Skeletal muscle satellite cell (primary cell): ENCODE results near the gene P2RY1. TPM values are rescaled to one million over a fixed set of nuclear protein-coding genes. Genes with fewer than 3 reads are reported as not detected.

Experiments
- H3K27me3 ChIP-seq: 2 replicates; pipeline ENCODE4 v1.7.0; 2013; ENCODE audit warnings: low read length; ENCODE audit not compliant: control insufficient read depth, insufficient read depth
- H3K36me3 ChIP-seq: 2 replicates; pipeline ENCODE4 v1.7.0; 2013; ENCODE audit warnings: mild to moderate bottlenecking, control low read depth, low read length; ENCODE audit not compliant: insufficient read depth
- H3K4me1 ChIP-seq: 2 replicates; pipeline ENCODE4 v1.7.0; 2013; ENCODE audit warnings: low read length; ENCODE audit not compliant: control insufficient read depth, insufficient read depth
- H3K4me2 ChIP-seq: 2 replicates; pipeline ENCODE4 v1.7.0; 2013; ENCODE audit warnings: mild to moderate bottlenecking, low read length
- H3K4me3 ChIP-seq: 2 replicates; pipeline ENCODE4 v1.7.0; 2013; ENCODE audit warnings: low read length
- H3K9ac ChIP-seq: 2 replicates; pipeline ENCODE4 v1.7.0; 2013; ENCODE audit warnings: mild to moderate bottlenecking, low read depth, low read length, moderate library complexity
- H3K9me3 ChIP-seq: replicated peaks from 2 replicates; pipeline ENCODE4 v1.7.0; 2013; ENCODE audit warnings: mild to moderate bottlenecking, control low read depth, low read length
- total RNA-seq: library from RNA; depleted of rRNA; stranded (reverse); fragments of >200 nt; gene quantifications from 2 replicates; pipeline ENCODE4 v1.2.3, GENCODE V29; 2012; rRNA removed

The P2RY1 gene, protein sequence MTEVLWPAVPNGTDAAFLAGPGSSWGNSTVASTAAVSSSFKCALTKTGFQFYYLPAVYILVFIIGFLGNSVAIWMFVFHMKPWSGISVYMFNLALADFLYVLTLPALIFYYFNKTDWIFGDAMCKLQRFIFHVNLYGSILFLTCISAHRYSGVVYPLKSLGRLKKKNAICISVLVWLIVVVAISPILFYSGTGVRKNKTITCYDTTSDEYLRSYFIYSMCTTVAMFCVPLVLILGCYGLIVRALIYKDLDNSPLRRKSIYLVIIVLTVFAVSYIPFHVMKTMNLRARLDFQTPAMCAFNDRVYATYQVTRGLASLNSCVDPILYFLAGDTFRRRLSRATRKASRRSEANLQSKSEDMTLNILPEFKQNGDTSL
- total RNA-seq, result 0.25 and 0.66 TPM in 2 replicates

DNA sequence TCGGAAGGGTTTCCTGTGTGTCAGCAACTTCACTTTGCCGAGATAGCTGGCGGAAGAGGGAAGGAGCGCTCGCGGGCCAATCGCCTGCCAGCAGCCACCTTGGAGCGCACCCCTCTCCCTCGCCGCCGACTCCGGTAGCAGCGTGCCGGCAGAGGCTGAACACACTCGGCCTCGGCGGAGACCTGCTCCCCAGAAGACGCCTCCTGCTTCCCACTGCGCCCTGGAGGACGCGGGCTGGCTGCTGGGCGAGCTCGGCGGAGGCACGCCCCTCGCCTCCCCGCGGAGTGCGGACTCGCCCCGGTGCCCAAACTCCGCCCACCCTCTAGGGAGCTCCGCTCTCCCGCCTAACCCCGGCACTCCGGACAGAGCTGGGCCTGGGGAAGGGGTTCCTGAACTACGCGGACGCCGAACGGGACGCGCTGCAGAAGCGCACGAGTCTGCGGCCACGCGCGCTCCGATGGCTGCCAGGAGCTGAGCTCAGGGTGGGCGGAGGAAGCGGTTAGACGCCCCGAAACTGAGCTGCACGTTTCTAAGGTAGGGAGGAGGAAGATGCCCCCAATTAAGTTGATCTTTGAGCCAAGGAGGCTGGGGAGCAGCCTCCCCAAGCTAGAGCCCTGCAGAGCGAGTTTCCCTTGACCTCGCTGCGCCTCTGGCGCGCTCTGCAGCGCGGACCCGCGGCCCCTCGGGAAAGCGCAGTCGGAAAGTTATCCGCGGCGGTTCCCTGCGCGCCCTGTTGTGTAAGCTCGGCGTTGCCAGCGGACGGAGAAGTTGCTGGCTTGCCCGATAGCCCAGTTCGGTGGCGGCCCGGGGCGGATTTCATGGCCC lies at the start of gene P2RY1:
Gene P2RY1 (plus strand): TSS at position 356 of the 825 bp plus-strand sequence. CDS start 652 bp downstream, outside the sequence.
- Histone ChIP-seq H3K9me3 (no peaks in the 10 kb centered on the region), H3K36me3 (no peaks in the 10 kb centered on the region), H3K4me2 (peak within 1 kb of the TSS; percentile 98), H3K27me3 (peaks cover 10% of the 10 kb centered on the region), H3K4me1 (peaks cover 8% of the 10 kb centered on the region), H3K9ac (peak within 1 kb of the TSS; percentile 19), H3K4me3 (peak within 1 kb of the TSS; percentile 74)

- H3K9me3 ChIP-seq, result no peaks in the 10 kb centered on the region
- H3K27me3 ChIP-seq, result no peaks in the 10 kb centered on the region
- no peaks in the 10 kb centered on the region for H3K36me3 ChIP-seq
- no peak overlapping the region for H3K4me2 ChIP-seq
- H3K9ac ChIP-seq, result no peak overlapping the region
- no peaks in the 10 kb centered on the region for H3K4me1 ChIP-seq
- no peak overlapping the region for H3K4me3 ChIP-seq
Measured at GRCh38 chr3:152786977-152787681, 47.8 kb upstream of the P2RY1 start.

GRCh38 chr3:152790651-152791387 lies 44.1 kb upstream of the P2RY1 start:
- H3K9me3 ChIP-seq, result no peaks in the 10 kb centered on the region
- no peak overlapping the region for H3K9ac ChIP-seq
- H3K4me2 ChIP-seq, result no peak overlapping the region
- no peaks in the 10 kb centered on the region for H3K27me3 ChIP-seq
- H3K36me3 ChIP-seq, result no peaks in the 10 kb centered on the region
- H3K4me1 ChIP-seq, result no peaks in the 10 kb centered on the region
- no peak overlapping the region for H3K4me3 ChIP-seq

GRCh38 chr3:152793969-152794368 lies 41.0 kb upstream of the P2RY1 start:
- no peaks in the 10 kb centered on the region for H3K27me3 ChIP-seq
- H3K4me2 ChIP-seq, result no peak overlapping the region
- no peaks in the 10 kb centered on the region for H3K36me3 ChIP-seq
- H3K9me3 ChIP-seq, result no peaks in the 10 kb centered on the region
- no peak overlapping the region for H3K9ac ChIP-seq
- no peak overlapping the region for H3K4me3 ChIP-seq
- H3K4me1 ChIP-seq, result no peaks in the 10 kb centered on the region

DNA sequence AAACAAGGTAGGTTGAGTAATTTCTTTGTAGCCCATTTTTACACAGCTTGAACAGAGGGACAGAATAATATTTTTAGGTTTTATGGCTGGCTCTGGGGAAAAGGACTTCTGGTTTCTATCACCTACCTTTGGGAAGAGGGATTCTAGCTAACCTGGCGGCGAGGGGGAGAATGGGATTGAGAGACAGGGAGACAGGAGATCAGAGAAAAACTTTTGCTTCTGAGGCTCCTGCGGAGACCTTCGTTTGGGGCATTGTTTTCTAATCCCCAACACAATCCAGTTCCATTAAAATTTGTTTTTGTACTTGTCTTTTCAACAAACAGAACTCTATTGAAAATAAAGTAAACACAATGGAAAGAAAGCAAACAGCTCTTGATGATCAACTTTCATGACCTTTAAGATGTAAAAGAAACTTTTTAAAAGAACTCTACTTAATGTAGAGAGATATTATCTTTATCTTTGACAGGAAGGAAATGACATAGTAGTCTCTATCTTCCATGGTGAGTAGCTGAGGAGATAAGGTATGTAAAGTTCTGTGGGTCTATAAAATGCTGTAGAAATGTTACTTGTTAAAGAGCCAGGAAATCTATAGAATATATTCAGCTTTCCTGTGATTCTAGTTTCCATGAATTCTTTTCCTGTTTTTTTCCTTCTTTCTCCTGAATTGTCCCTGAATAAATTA lies 37.0 kb upstream of the P2RY1 start:
- no peak overlapping the region for H3K4me3 ChIP-seq
- H3K9me3 ChIP-seq, result no peaks in the 10 kb centered on the region
- no peaks in the 10 kb centered on the region for H3K27me3 ChIP-seq
- no peak overlapping the region for H3K4me2 ChIP-seq
- H3K9ac ChIP-seq, result no peak overlapping the region
- H3K36me3 ChIP-seq, result no peaks in the 10 kb centered on the region
- no peaks in the 10 kb centered on the region for H3K4me1 ChIP-seq

DNA sequence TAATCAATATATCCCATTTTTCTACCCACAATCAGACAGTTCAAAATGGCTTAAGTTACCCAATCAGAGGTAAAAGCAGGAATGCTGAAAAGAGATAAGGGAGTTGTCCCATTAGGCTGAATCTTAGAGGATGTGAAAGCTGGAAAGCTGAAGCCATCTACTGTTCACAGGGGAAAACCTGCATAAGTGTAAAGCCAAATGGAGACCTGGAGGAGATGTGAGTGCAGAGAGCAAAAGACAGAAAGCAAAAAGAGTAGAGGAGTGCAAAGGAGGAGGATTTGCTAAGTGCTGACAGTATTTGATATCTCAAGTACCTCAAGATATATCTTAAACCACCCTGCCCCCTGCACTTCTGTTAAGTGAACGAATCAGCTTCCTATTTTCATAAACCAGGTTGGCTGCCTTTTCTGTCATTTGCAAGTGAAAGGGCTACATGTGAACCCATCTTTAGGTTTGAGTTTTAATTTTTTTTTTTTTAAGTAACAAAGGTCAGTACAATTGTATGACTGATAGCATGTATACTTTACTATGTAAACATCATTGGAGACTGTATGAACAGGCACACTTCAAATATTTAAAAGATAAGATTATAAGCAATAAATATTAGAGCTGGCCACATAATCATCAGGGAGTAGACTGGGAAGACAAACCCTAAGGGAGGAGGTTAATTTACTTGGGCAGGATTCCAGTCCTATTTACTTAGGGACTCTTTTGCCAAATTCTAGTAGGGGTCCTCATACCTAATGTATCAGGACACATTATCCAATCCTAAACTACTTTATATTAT lies 22.8 kb upstream of the P2RY1 start:
- no peak overlapping the region for H3K9ac ChIP-seq
- H3K4me2 ChIP-seq, result no peak overlapping the region
- no peaks in the 10 kb centered on the region for H3K4me1 ChIP-seq
- no peaks in the 10 kb centered on the region for H3K9me3 ChIP-seq
- no peaks in the 10 kb centered on the region for H3K27me3 ChIP-seq
- H3K36me3 ChIP-seq, result no peaks in the 10 kb centered on the region
- no peak overlapping the region for H3K4me3 ChIP-seq

DNA sequence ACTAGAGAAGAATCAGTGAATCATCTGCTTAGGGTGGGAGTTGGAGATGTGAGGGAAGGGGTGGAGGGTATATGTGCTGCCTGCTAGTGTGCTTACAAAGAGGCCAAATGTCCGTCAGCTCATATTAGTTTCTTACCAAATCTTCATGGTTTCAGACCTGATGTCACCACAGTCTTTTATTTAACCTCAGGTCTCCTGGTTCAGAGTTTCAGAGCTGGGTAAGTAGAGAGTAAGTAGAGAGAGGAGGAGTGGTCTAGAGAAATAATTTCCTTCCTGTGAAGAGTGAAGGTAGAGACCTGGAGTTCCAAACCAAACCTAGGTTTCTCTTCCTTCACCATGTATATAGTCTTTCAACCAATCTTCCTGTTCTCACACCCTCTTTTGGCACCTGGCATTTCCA lies 17.5 kb upstream of the P2RY1 start:
- no peaks in the 10 kb centered on the region for H3K4me1 ChIP-seq
- H3K4me3 ChIP-seq, result no peak overlapping the region
- H3K9ac ChIP-seq, result no peak overlapping the region
- H3K27me3 ChIP-seq, result no peaks in the 10 kb centered on the region
- H3K36me3 ChIP-seq, result no peaks in the 10 kb centered on the region
- no peaks in the 10 kb centered on the region for H3K9me3 ChIP-seq
- H3K4me2 ChIP-seq, result no peak overlapping the region

- no peaks in the 10 kb centered on the region for H3K27me3 ChIP-seq
- no peaks in the 10 kb centered on the region for H3K36me3 ChIP-seq
- no peaks in the 10 kb centered on the region for H3K9me3 ChIP-seq
- H3K4me2 ChIP-seq, result no peak overlapping the region
- no peak overlapping the region for H3K9ac ChIP-seq
- H3K4me1 ChIP-seq, result no peaks in the 10 kb centered on the region
- no peak overlapping the region for H3K4me3 ChIP-seq
Measured at GRCh38 chr3:152818027-152818426, 16.9 kb upstream of the P2RY1 start.

DNA sequence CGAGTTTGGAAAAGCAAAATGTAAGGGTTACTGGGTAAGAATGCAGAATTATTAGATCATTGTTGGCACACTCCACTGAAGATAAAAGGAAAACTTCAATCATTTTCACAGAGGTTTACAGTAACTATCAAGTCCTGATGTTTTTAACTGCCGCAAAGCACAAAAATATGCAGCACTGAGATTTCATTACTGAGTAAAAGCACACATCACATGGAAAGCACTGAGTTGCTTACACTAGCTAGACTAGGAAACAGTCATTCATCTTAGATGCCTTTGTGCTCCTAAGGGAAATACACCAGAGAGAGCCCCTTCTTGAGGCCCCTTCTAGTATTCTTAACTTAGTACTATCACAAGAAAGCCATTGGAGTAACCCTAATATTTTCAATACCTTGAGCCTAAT lies 11.8 kb upstream of the P2RY1 start:
- Histone ChIP-seq H3K9me3 (no peaks in the 10 kb centered on the region), H3K36me3 (no peaks in the 10 kb centered on the region), H3K4me3 (no peak overlapping the region), H3K9ac (no peak overlapping the region), H3K4me1 (no peaks in the 10 kb centered on the region), H3K4me2 (no peak overlapping the region), H3K27me3 (no peaks in the 10 kb centered on the region)

- Histone ChIP-seq H3K9ac (no peak overlapping the region), H3K27me3 (no peaks in the 10 kb centered on the region), H3K4me1 (no peaks in the 10 kb centered on the region), H3K36me3 (no peaks in the 10 kb centered on the region), H3K4me2 (no peak overlapping the region), H3K4me3 (no peak overlapping the region), H3K9me3 (no peaks in the 10 kb centered on the region)
Measured at GRCh38 chr3:152823781-152824180, 11.2 kb upstream of the P2RY1 start.
